Right ventricle myocardium superior (tissue), 1 donor: ENCODE results near the gene SST. TPM values are rescaled to one million over a fixed set of nuclear protein-coding genes. Genes with fewer than 3 reads are reported as not detected.
A peak's percentile ranks its signal among the peaks of the same experiment; 100 is the strongest.
"Not testable (repeated sequence)": the region's sequence is repeated elsewhere in the genome, so short reads cannot be mapped to it uniquely, and the experiment has no call there.

Source experiments
- ATAC-seq: fragments of 200-7000 bp; cut with Tn5 transposase; one replicate; pipeline ENCODE4 v1.9.1; 2020; ENCODE audit warnings: mild to moderate bottlenecking; ENCODE audit not compliant: poor library complexity
- DNase-seq: peaks from one replicate; pipeline ENCODE4 v3.0.0-alpha.2; 2020
- intact Hi-C: fragments of 100-400 bp; cut with DNase I; formaldehyde crosslinking; loops from one replicate; pipeline ENCODE4 v1.11.2; 2022
- total RNA-seq: library from RNA; stranded (reverse); fragmentation: NEBNext Ultra II Directional; extraction: Animal tissue kit (Norgen Biotek cat#: 25700); gene quantifications from one replicate; pipeline ENCODE4 v1.2.1, GENCODE V29; 2021
- donor health status: DM: no; HTN: yes; CAD: no; lungs with severe emphysema.

SST gene
- total RNA-seq, 1 donor from 2014 or later = not detected

DNA sequence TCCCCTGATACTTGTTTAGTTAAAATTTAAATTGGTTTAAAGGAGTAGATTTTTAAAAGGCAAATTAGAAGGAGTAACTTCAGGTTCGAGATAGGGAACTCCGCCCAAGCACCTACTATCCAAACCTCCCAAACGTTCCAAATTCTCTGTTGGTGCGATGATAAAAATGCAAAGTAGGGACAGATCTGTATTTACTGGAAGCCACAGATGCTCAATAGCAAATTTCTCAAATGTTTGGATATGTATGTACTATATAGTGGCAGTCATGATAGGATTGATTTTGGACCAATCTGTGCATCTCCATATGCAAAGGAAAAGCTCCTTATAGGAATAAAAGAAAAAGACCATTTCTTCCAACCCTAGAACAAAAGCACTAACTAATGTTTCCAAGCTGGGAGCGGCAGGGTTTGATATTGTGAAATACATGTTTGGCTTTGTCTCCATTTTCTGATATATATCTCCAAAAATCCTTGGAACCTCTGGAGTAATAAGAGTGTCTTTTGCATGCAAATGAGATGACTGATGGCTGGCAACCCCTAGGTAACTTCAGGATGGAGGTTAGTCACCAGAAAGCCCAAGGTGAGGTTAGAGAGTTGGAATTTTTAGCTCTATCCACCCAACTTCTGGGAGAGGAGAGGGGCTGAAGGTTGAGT is 16.6 kb upstream of the SST start:
- intact Hi-C loops = no loop called here
- ATAC-seq (no peak), DNase-seq (no peak)

DNA sequence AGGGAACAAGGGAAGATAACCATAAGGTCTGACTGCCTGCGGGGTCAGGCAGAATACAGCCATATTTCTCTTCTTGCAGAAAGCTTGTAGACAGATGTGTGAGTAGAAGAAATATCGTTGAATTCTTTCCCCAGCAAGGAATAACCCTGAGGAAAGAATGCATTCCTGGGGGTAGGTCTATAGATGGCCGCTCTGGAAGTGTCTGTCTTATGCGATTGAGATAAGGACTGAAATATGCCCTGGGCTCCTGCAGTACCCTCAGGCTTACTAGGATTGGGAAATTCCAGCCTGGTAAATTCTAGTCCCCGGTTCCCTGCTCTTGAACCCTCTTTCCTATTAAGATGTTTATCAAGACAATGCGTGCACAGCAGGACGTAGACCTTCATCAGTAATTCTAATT is 15.8 kb upstream of the SST start:
- ATAC-seq = no peak
- no peak for DNase-seq
- intact Hi-C loops = no loop called here

DNA sequence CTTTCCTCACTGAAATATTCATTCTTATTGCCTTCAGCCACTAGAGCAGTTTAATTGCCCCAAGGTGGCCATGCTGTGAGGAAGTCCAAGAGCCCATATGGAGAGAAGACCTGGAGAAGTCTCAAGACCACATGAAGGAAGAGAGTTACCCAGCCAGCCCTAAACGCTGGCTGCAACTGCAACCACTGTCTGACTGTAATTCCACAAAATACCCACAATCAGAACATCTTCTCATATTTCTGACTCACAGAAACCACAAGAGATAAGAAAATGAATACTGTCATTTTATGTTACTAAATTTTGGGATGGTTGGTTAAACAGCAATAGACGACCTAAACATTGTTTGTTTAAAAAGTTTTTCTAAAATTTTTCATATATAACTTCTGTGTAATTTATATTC is 14.7 kb upstream of the SST start:
- ATAC-seq (no peak), DNase-seq (no peak)
- intact Hi-C loops = no loop called here

DNA sequence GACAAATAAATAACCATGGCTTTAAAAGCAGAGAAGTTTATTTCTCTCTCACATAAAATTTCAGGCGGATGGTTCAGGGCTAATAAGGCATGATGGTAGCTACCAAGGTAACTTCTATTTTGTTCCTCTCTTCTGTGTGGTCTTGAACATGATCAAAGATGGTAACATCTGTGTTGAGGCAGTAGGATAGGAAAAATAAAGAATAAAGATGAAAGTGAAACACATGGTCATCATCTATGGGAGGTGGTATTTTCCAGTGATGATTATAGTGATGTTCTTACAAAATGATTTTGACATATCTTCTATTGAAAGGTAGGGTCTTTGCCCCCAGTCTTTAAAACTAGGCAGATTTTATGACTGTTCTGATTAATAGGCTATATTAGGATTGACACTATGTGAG is 14.2 kb upstream of the SST start:
- intact Hi-C loops = no loop called here
- ATAC-seq (no peak), DNase-seq (no peak)

DNA sequence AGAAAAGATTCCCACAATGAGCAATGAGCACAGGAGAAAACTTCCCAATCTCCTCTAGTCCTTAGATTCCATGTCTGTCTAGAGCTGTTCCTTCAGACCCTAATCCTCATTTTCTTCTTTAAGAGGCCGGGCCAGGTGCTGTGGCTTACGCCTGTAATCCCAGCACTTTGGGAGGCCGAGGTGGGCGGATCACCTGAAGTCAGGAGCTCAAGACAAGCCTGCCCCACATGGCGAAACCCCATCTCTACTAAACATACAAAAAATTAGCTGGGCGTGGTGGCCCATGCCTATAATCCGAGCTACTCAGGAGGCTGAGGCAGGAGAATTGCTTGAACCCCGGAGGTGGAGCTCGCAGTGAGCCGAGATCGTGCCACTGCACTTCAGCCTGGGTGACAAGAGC is 11.6 kb upstream of the SST start:
- intact Hi-C loops, ATAC-seq, DNase-seq: not testable (repeated sequence)

DNA sequence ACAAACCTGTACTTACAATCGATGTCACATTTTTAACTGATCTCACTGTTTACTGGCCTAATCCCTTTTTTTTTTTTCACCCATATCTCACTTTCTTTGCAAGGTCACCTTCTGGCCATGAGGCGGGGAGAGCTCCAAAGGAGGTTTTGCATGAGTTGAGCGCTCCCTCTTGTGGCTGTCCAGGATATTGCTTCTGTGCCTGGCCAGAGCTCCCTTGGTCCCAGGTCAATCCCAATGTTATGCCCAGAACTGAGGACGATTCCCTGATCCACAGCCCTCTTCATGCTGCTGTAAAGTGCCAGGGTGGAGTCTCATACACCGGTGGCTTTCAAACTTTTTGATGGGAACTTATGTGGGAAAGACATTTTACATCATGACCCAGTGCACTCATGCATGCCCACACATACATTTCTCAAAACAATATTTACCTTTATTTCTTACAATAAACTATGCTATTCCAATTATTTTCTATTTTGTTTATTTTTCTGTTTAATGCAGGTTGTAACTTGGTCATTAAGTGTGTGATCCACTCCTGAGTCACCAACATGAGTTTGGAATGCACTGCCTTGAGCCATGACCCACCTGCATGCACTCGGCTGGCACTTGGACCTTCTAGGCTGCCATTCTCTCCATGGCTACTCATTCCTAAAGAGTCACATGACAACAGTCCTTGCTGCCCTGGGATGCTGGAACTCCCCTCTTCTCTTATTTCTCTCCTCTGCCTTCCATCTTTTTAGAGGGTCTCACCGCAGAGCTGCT is 9.6 kb upstream of the SST start:
- DNase-seq = peak; percentile 81

DNA sequence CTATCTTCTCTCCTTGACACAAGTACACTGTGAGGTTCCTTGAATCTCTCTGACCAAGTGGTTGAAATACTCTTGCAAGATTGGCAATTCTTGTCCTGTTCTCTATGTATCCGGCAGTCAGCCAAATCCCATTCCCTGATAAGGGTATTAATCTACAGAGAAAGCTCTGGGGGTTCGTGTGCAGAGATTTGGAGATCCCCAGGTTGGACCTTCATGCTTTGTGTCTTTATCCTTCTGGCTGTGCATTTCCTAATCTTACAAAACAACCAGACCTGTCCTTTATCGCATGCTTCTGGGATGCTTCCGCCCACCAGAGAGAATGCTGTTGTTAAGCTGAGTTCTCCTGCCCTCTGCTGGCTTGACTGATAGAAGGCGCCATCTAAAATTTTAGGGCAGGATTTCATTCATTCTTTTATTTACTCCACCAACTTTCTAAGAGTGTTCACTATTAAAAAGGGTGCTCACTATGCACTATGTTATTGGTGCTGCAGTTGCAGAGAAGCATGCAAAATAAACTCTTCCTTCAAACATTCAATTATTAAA is 8.6 kb upstream of the SST start:
- DNase-seq = no peak
- intact Hi-C loops = loop anchor here (2.0 to 10.0 kb wide), 3 partner anchors 360 to 564 kb away; no protein-coding TSS in a partner anchor
- peak; percentile 92 for ATAC-seq

More for the DNA sequence above, 9.6 kb upstream of the SST start:
- intact Hi-C loops = loop anchor here (2.0 to 10.0 kb wide), 3 partner anchors 361 to 565 kb away; no protein-coding TSS in a partner anchor
- ATAC-seq = peak; percentile 98

DNA sequence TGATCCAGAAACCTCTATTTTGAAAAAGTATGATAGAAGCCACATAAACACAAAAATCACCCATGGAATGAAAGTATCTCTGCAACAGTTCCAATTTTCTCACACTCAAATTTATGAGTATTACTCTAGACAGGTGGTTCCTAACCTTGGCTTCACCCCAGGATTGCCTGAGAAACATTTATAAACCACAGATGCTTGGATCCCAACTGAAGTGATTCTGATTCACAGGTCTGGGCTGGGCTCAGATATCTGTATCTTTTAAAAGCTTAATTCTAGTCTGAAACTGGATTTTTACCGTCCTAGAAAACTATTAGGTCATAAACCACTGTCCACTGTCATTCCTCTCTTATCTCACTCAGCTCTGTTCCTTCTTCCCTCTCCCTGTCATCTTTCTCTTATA is 7.4 kb upstream of the SST start:
- DNase-seq = no peak
- intact Hi-C loops = loop anchor here (2.0 to 10.0 kb wide), 3 partner anchors 359 to 563 kb away; no protein-coding TSS in a partner anchor
- no peak for ATAC-seq

DNA sequence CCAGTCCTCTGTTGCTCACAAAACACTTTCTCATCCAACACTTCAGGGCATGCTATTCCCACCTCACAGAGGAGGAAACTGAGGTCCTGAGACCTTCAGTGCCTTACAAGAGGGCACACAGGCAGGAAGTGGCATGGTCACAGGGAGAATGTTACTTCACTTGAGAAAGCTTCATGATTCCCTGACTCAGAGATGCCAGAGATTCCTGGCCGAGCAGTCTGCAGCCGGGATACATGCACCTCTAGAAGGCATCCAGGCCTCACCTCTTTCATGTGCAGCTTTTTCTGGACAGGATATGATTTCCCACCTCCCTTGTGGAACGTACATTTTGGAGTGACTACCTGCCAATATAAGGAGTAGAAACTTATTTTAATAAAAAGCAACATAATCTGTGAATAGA is 2.8 kb upstream of the SST start:
- ATAC-seq = no peak
- no peak for DNase-seq
- intact Hi-C loops = loop anchor here (10.0 kb wide), 1 partner anchor 558 kb away; no protein-coding TSS in a partner anchor

DNA sequence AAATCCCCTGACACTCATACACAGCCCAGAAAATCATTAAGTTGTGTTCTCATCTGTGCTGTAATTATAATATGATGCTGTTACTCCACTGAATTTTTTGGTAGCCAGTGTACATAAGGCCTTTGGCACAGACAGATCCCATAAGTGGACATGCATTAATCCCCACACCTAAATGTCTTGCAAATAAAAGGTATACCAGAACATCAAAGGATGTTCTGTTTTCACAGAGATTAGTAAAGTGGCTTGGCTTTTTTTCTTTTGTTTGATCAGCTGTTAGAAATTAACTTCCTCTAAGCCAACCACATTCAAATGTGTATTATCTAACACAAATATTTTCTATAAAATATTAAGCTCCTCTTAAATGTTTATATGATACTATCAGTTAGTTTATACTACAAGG is 2.7 kb downstream of the SST start:
- DNase-seq (no peak), ATAC-seq (no peak)
- intact Hi-C loops = no loop called here

DNA sequence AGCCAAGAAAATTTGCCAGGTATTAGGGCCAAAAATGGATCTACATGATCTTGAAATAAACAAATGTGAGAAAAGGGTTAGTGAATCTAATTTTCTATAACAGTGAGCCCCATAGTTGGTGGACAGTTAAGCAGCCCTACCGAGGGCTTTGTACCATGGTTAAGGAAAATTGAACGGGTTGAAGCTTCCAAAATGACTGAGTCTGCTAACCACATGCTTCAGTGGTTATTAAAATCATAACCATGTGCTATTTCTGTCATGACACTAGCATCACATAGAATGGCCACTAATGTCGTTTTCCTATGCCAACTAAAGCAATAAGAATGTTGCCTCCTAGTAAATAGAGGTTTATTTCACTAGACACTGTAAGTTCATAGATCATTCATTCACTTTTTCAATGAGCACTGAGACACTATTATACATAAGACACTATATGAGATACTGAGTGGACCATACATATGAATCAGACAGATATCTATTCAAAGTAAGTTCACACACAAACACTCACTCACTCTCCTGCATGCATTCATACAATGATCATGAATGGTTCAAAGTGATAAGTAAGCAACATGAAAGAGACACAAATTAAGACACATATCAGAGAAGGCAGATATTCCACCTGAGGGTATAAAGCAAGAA is 4.3 kb downstream of the SST start:
- DNase-seq (no peak), ATAC-seq (no peak)
- intact Hi-C loops = no loop called here

DNA sequence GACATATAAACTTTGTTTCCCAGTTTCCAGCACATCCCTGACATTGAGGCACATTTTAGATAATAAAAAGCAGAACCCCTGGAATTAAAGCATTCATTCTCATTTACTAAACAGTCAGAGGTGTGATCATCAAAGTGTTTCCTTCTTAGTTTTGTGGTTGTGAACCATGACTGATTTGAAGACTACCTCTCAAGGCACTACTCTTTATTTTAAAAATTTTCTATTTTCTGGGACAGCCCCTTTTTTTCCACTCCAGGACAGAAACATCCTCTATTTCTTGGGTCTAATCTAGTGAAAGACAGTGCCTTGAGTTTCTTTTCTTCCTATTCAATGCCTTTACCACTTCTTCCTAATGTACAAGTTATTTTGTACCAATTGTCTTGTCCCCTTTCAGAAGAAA is 5.2 kb downstream of the SST start:
- DNase-seq (no peak), ATAC-seq (no peak)
- intact Hi-C loops = no loop called here

DNA sequence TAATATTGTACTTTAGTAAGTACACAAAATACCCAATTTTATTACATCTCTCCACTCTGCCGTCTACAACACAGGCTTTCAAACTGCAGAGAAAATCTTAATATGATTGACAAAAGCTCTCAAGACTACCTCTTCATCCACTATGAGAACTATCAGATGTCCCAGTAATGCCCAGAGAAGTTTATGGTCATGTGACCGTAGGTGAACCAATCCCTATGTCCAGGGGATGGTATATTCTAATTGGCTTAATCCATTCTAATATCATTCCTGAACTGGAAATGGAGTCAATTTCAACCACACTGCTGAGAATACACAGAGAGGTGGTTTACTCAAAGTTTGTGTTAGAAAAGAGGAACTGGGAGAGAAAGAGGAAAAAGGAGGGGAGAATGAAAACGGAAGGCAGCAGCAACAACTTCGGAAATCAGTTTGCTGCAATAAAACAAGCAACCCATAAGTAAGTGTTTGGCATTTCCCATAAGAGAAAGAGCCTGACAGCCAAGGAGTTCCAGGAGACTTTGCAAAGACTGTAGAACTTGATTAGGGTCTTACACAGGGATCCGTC is 7.3 kb downstream of the SST start:
- ATAC-seq = no peak
- no peak for DNase-seq
- intact Hi-C loops = no loop called here

DNA sequence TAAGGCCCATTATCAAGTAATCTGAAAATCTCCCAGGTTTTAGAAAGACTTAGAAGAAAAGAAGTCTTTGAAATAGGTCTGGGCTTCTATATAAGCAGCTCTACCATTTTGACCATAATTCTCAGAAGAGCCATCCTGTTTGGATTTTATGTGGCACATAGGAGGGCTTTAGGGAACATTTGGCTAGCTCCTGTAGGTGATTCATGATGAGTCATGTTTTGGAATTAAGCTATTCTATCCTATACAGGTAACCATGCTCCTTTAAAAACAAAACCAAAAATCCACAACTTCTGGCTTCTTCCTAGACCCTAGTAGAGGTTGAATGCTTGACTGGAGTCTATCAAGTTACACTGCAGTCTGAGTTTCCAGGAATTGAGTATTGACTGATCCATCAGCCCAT is 8.9 kb downstream of the SST start:
- intact Hi-C loops = no loop called here
- no peak for ATAC-seq
- no peak for DNase-seq

DNA sequence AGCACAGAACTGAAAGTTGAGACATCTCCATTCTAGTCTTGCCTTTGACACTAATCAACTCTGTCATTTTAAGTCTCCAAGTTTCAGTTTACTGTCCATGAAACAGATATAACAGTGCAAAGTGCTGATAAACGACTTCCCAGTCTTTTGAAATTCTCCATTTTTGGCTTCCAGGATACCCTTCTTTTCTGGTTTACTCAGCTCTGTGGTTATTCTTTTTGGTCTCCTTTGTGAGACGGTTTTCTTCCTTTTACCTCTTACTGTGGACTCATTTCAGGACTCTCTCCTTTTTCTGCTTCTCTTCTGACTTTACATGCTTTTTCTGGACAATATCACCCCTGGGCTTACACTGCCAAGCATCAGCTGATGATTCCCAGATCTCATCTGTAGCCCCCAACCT is 18.9 kb downstream of the SST start:
- ATAC-seq = no peak
- intact Hi-C loops = no loop called here

DNA sequence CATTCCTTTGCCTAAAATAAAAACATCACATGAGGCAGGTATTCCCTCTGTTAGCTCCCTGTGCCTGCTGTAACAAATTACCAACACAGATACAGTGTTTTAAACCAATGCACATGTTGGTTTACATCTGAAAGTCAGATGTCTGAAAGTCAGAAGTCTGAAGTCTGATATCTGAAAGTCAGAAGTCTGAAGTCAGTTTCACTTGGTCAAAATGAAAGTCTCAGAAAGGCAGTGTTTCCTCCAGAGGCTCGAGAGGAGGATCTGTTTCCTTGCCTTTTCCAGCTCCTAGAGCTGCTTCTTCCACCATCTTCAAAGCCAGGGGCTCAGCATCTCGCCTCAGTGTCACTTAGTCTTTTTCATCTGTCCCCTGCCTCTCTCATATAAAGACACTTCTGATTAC is 22.0 kb downstream of the SST start:
- DNase-seq = no peak
- ATAC-seq = no peak
- intact Hi-C loops = no loop called here

More for the DNA sequence above, 18.9 kb downstream of the SST start:
- DNase-seq = no peak

DNA sequence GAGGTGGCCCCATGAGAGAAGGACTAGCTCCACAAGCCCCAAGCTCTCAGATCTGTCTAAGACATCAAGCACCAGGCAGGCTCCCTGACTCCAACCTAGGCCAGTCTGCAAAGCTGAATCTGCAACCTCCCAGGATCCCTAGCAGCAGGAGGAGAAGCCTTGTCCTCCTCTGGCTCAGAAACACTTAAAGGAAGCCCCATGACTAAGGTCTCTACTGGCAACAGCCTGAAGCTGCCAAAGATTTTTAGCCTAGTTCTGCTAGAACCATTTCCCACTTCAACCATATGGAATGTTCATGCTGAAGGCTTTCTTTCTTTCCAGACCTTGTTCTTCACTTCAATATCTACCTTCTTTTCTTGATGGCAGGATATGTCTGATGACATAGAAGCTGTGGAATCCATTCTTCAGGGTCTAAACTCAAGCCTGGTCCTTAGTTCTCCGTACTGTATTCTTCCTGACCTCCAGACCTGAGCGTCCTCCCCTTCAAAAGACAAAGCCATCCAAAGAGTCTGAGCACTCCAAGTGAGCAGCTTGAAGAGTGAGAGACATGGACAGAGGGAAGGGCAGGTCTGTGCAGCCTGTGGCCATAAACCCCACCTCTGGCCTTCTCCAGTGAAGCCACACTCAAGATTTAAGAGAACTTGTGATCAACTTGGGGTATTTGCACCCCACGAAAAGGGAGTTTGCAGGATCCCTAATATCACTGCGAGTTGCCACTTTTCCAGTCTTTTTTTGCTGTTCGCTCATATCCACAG is 23.1 kb downstream of the SST start:
- DNase-seq (no peak), ATAC-seq (no peak)

DNA sequence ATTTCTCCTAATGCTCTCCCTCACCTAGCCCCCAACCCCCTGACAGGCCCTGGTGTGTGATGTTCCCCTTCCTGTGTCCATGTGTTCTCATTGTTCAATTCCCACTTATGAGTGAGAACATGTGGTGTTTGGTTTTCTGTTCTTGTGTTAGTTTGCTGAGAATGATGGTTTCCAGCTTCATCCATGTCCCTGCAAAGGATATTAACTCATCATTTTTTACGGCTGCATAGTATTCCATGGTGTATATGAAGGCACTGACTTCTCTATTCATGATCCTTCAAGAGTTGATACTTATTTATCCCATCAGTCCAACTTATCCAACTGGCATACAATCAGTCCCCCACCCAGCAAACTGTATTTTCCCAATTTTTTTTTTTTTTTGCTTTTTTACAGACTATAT is 24.8 kb downstream of the SST start:
- intact Hi-C loops, DNase-seq, ATAC-seq: not testable (repeated sequence)

More for the DNA sequence above, 23.1 kb downstream of the SST start:
- intact Hi-C loops = no loop called here
